Frontal cortex (tissue), 4 donors: ENCODE results near the gene OXSR1. TPM values are rescaled to one million over a fixed set of nuclear protein-coding genes. Genes with fewer than 3 reads are reported as not detected.

ENCODE experiments used
- DNase-seq, 2 donors: peaks; one replicate each; pipeline ENCODE4 v3.0.0; 2012; ENCODE audit warnings: low spot score in 2 of 2
- FAIRE-seq: peaks from 2 replicates; lab custom pipeline; 2012; peaks lifted over from hg19 to GRCh38; lab: Jason Lieb, UNC
- total RNA-seq: library from RNA; depleted of rRNA; stranded (reverse); fragments of >200 nt; gene quantifications from one replicate; pipeline ENCODE4 v1.2.3, GENCODE V29; 2014
- donor health status: control.
- donor health status: control.
- donor health status: control.

OXSR1 gene
- total RNA-seq, 1 donor from 2014 or later, result 51.0 TPM

- DNase-seq (no peak), FAIRE-seq (no peak)
Observed at GRCh38 chr3:38140326-38141172, 24.8 kb upstream of the OXSR1 start.

GRCh38 chr3:38141173-38141951, 24.0 kb upstream of the OXSR1 start:
- no peak for FAIRE-seq
- DNase-seq, result no peak

GRCh38 chr3:38141952-38142273, 23.4 kb upstream of the OXSR1 start:
- FAIRE-seq, result no peak
- DNase-seq, result no peak

- FAIRE-seq (no peak), DNase-seq (no peak)
Observed at GRCh38 chr3:38142959-38143358, 22.4 kb upstream of the OXSR1 start.

- FAIRE-seq (no peak), DNase-seq (no peak)
Observed at GRCh38 chr3:38143511-38143910, 21.8 kb upstream of the OXSR1 start.

GRCh38 chr3:38146504-38146903, 18.8 kb upstream of the OXSR1 start:
- DNase-seq, result no peak
- FAIRE-seq, result no peak

- FAIRE-seq (no peak), DNase-seq (no peak)
Observed at GRCh38 chr3:38147421-38147820, 17.9 kb upstream of the OXSR1 start.

GRCh38 chr3:38148311-38148882, 16.9 kb upstream of the OXSR1 start:
- FAIRE-seq, result no peak
- DNase-seq, result no peak

GRCh38 chr3:38149708-38150107, 15.6 kb upstream of the OXSR1 start:
- FAIRE-seq (no peak), DNase-seq (no peak)

- no peak for FAIRE-seq
Observed at GRCh38 chr3:38150780-38151528, 14.4 kb upstream of the OXSR1 start.

GRCh38 chr3:38151667-38152265, 13.6 kb upstream of the OXSR1 start:
- FAIRE-seq, result no peak
- DNase-seq, result no peak

More at GRCh38 chr3:38150780-38151528, 14.4 kb upstream of the OXSR1 start:
- no peak for DNase-seq

- no peak for DNase-seq
- no peak for FAIRE-seq
Observed at GRCh38 chr3:38152609-38153008, 12.7 kb upstream of the OXSR1 start.

GRCh38 chr3:38153221-38153620, 12.1 kb upstream of the OXSR1 start:
- no peak for FAIRE-seq
- DNase-seq, result no peak

GRCh38 chr3:38154033-38154494, 11.3 kb upstream of the OXSR1 start:
- DNase-seq (no peak), FAIRE-seq (no peak)

- DNase-seq (no peak), FAIRE-seq (no peak)
Observed at GRCh38 chr3:38154625-38155255, 10.6 kb upstream of the OXSR1 start.

- FAIRE-seq (no peak), DNase-seq (no peak)
Observed at GRCh38 chr3:38155825-38156224, 9.5 kb upstream of the OXSR1 start.

GRCh38 chr3:38157117-38157516, 8.2 kb upstream of the OXSR1 start:
- FAIRE-seq (no peak), DNase-seq (no peak)

- no peak for FAIRE-seq
- DNase-seq, result no peak
Observed at GRCh38 chr3:38157595-38157994, 7.7 kb upstream of the OXSR1 start.

GRCh38 chr3:38158472-38158871, 6.9 kb upstream of the OXSR1 start:
- FAIRE-seq, result no peak
- DNase-seq, result no peak
